BLaER1 treated with 17β-estradiol and CSF1 and Interleukin-3, amounts not matched to agents 10 nM and 100 nM (cell line): ENCODE measurements around the gene FIG4.

ENCODE experiments used
- H3K27ac ChIP-seq, 11 experiments: shearing (Covaris generic); formaldehyde crosslinking; 2 replicates each; pipeline ENCODE4 v1.8.1; 2022
- H3K27me3 ChIP-seq, 11 experiments: shearing (Covaris generic); formaldehyde crosslinking; 2 replicates each; pipeline ENCODE4 v1.8.1; 2022
- H3K36me3 ChIP-seq, 11 experiments: shearing (Covaris generic); formaldehyde crosslinking; 2 replicates each; pipeline ENCODE4 v1.8.1; 2022
- H3K4me1 ChIP-seq, 10 experiments: shearing (Covaris generic); formaldehyde crosslinking; 2 replicates each; pipeline ENCODE4 v1.8.1; 2022
- H3K4me2 ChIP-seq, 11 experiments: shearing (Covaris generic); formaldehyde crosslinking; 2 replicates each; pipeline ENCODE4 v1.8.1; 2022
- H3K4me3 ChIP-seq, 10 experiments: shearing (Covaris generic); formaldehyde crosslinking; 2 replicates each; pipeline ENCODE4 v1.8.1; 2022
- H3K9ac ChIP-seq, 11 experiments: shearing (Covaris generic); formaldehyde crosslinking; 2 replicates each; pipeline ENCODE4 v1.8.1; 2022
- H3K9me3 ChIP-seq, 11 experiments: shearing (Covaris generic); formaldehyde crosslinking; replicated peaks in 1 of 11; 2 replicates each; pipeline ENCODE4 v1.8.1; 2022
- H4K20me1 ChIP-seq, 11 experiments: shearing (Covaris generic); formaldehyde crosslinking; 2 replicates each; pipeline ENCODE4 v1.8.1; 2022
- Cebpa-rat ChIP-seq, 11 experiments: shearing (Covaris generic); IDR thresholded peaks; 2 replicates each; pipeline ENCODE4 v1.8.1; 2022

The FIG4 gene

GRCh38 chr6:109801794-109802193, 110.7 kb downstream of the FIG4 start:
- H3K4me3 ChIP-seq = no peak overlapping the region
- no peaks in the 10 kb centered on the region for H3K27me3 ChIP-seq
- H3K4me1 ChIP-seq = no peaks in the 10 kb centered on the region
- H3K27ac ChIP-seq = no peak overlapping the region
- no peaks in the 10 kb centered on the region for H3K9me3 ChIP-seq
- H3K36me3 ChIP-seq = peaks cover 0 to 87% (median 3%) of the 10 kb centered on the region in 11 experiments; a peak in 8 of 22 replicates
- no peaks in the 10 kb centered on the region for H4K20me1 ChIP-seq
- no peak for TF ChIP-seq Cebpa-rat (IDR thresholded peaks at IDR 0.05)
- H3K4me2 ChIP-seq = no peak overlapping the region
- no peak overlapping the region for H3K9ac ChIP-seq

DNA sequence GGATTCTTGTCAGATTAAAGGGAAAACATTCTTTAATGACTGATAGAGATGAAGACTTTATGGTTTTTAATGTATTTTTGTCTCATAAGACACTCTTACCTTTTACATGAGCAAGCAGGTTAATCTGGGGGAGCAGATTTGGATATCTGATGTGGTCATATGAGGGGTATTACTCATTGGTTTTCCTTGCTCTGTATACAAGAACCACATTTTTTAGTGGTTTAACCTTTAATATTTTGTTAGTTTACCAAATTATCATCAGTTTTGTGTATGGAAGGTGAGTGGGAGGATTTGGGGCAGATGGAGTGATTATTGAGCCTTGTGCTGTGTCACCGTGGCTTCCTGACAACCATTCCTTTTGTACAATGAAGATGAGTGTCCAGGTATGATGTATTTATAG, 112.9 kb downstream of the FIG4 start:
- H4K20me1 ChIP-seq = no peaks in the 10 kb centered on the region
- H3K4me1 ChIP-seq = no peaks in the 10 kb centered on the region
- H3K9ac ChIP-seq = no peak overlapping the region
- H3K4me2 ChIP-seq = no peak overlapping the region
- H3K9me3 ChIP-seq = no peaks in the 10 kb centered on the region
- H3K36me3 ChIP-seq = peaks cover 0 to 78% (median 0%) of the 10 kb centered on the region in 11 experiments; a peak in 7 of 22 replicates
- no peaks in the 10 kb centered on the region for H3K27me3 ChIP-seq
- H3K4me3 ChIP-seq = no peak overlapping the region
- no peak for TF ChIP-seq Cebpa-rat (IDR thresholded peaks at IDR 0.05)
- H3K27ac ChIP-seq = no peak overlapping the region

GRCh38 chr6:109807881-109808280, 116.8 kb downstream of the FIG4 start:
- Histone ChIP-seq H3K27ac (no peak overlapping the region), H3K4me3 (no peak overlapping the region), H3K36me3 (peaks cover 0 to 68% (median 0%) of the 10 kb centered on the region in 11 experiments; a peak in 4 of 22 replicates), H4K20me1 (no peaks in the 10 kb centered on the region), H3K4me1 (no peaks in the 10 kb centered on the region), H3K9ac (no peak overlapping the region), H3K9me3 (no peaks in the 10 kb centered on the region), H3K27me3 (no peaks in the 10 kb centered on the region), H3K4me2 (no peak overlapping the region)
- TF ChIP-seq Cebpa-rat (IDR thresholded peaks at IDR 0.05) = no peak

- H3K4me2 ChIP-seq = no peak overlapping the region
Measured at GRCh38 chr6:109808837-109809236, 117.7 kb downstream of the FIG4 start.

GRCh38 chr6:109815054-109815453, 124.0 kb downstream of the FIG4 start:
- no peak overlapping the region for H3K4me3 ChIP-seq
- H4K20me1 ChIP-seq = no peaks in the 10 kb centered on the region
- H3K27me3 ChIP-seq = no peaks in the 10 kb centered on the region
- H3K36me3 ChIP-seq = peaks cover 0 to 64% (median 3%) of the 10 kb centered on the region in 11 experiments; a peak in 6 of 22 replicates
- H3K4me2 ChIP-seq = no peak overlapping the region
- no peak overlapping the region for H3K27ac ChIP-seq
- no peak overlapping the region for H3K9ac ChIP-seq
- TF ChIP-seq Cebpa-rat (IDR thresholded peaks at IDR 0.05) = no peak
- H3K4me1 ChIP-seq = no peaks in the 10 kb centered on the region
- no peaks in the 10 kb centered on the region for H3K9me3 ChIP-seq

More at GRCh38 chr6:109808837-109809236, 117.7 kb downstream of the FIG4 start:
- no peak overlapping the region for H3K4me3 ChIP-seq
- no peak overlapping the region for H3K27ac ChIP-seq
- H3K9ac ChIP-seq = no peak overlapping the region
- no peaks in the 10 kb centered on the region for H3K27me3 ChIP-seq
- TF ChIP-seq Cebpa-rat (IDR thresholded peaks at IDR 0.05) = no peak
- H3K9me3 ChIP-seq = no peaks in the 10 kb centered on the region
- peaks cover 0 to 72% (median 0%) of the 10 kb centered on the region in 11 experiments; a peak in 6 of 22 replicates for H3K36me3 ChIP-seq
- no peaks in the 10 kb centered on the region for H3K4me1 ChIP-seq
- no peaks in the 10 kb centered on the region for H4K20me1 ChIP-seq

DNA sequence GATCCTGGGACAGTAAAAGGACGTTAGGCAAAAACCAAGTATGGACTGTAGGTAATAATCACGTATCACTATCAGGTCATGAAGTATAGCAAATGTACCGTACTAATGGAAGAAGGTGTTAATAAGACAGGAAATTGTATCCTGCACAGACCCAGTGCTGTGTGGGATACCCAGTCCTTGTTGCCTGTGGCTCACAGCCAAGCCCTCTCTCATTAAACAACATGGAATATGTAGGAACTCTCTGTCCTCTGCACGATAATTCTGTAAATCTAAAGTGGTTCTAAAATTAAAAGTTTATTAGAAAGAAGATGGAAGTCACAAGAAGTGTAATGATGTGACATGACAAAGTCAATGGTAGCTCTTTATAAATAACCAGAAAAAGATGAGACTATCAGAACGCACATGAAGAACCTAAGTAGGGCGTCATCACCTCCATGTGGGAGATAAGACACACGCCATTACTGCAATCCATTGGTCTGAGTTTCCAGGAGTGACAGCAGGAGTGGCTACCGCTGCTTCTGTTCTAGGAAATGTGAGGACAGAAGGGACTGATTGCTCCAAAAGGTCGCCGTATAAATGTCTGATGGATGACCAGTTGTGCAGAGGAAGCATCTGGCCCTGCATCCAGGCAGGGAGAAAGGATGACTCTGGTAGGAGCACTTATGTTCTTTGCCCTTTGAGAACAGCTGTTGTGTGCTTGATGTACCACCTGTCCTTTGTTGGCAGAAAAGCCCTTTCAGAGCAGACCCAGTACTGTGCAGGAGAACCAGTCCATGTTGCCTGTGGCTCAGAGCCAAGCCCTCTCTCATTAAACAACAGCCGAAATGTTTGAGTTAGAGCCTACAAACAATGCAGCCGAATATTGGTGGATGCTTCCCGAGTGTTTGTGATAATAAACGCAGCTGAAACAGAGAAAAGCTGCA, 125.6 kb downstream of the FIG4 start:
- H3K4me3 ChIP-seq = no peak overlapping the region
- H3K4me1 ChIP-seq = peaks cover 0 to 10% (median 0%) of the 10 kb centered on the region in 10 experiments; a peak in 6 of 20 replicates
- H3K4me2 ChIP-seq = no peak overlapping the region
- H3K9me3 ChIP-seq = no peaks in the 10 kb centered on the region
- peaks cover 0 to 51% (median 0%) of the 10 kb centered on the region in 11 experiments; a peak in 6 of 22 replicates for H3K36me3 ChIP-seq
- no peak for TF ChIP-seq Cebpa-rat (IDR thresholded peaks at IDR 0.05)
- no peaks in the 10 kb centered on the region for H4K20me1 ChIP-seq
- no peak overlapping the region for H3K27ac ChIP-seq
- no peak overlapping the region for H3K9ac ChIP-seq
- no peaks in the 10 kb centered on the region for H3K27me3 ChIP-seq

- no peaks in the 10 kb centered on the region for H3K27me3 ChIP-seq
- no peak for TF ChIP-seq Cebpa-rat (IDR thresholded peaks at IDR 0.05)
- no peaks in the 10 kb centered on the region for H3K9me3 ChIP-seq
- H4K20me1 ChIP-seq = no peaks in the 10 kb centered on the region
- peak overlapping the region in 2 of 11 experiments; percentile 6; a peak in 3 of 22 replicates for H3K4me2 ChIP-seq
- no peak overlapping the region for H3K4me3 ChIP-seq
- H3K27ac ChIP-seq = no peak overlapping the region
- peaks cover 0 to 10% (median 0%) of the 10 kb centered on the region in 10 experiments; a peak in 7 of 20 replicates for H3K4me1 ChIP-seq
- H3K36me3 ChIP-seq = peaks cover 0 to 56% (median 0%) of the 10 kb centered on the region in 11 experiments; a peak in 7 of 22 replicates
- H3K9ac ChIP-seq = no peak overlapping the region
Measured at GRCh38 chr6:109820706-109821350, 129.7 kb downstream of the FIG4 start.

GRCh38 chr6:109821428-109821827, 130.3 kb downstream of the FIG4 start:
- Histone ChIP-seq H3K36me3 (peaks cover 0 to 56% (median 0%) of the 10 kb centered on the region in 11 experiments; a peak in 7 of 22 replicates), H3K4me2 (no peak overlapping the region), H3K9me3 (no peaks in the 10 kb centered on the region), H4K20me1 (no peaks in the 10 kb centered on the region), H3K9ac (no peak overlapping the region), H3K4me3 (no peak overlapping the region), H3K4me1 (peaks cover 0 to 15% (median 2%) of the 10 kb centered on the region in 10 experiments; a peak in 7 of 20 replicates), H3K27me3 (no peaks in the 10 kb centered on the region), H3K27ac (no peak overlapping the region)
- TF ChIP-seq Cebpa-rat (IDR thresholded peaks at IDR 0.05) = no peak

DNA sequence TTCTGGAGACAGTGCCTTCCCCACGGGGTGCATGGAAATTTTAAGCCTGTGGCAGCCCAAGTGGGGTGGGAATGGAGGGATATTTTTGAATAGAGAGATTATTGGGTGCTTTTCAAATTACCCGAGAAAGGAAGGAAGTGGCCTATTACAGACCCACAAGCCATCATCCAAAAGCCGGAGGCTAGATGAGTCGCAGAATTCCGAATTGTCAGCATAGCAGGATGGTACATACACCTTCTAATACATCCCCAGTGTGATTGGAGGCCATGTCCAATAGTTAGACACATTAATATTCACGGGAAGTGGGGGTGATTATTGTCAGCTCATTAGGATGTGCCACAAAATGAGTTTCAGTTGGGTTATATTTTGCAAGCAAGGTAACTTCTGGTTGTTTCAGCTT, 133.0 kb downstream of the FIG4 start:
- Histone ChIP-seq H3K4me1 (peaks cover 0 to 15% (median 2%) of the 10 kb centered on the region in 10 experiments; a peak in 7 of 20 replicates), H3K27ac (no peak overlapping the region), H3K4me2 (no peak overlapping the region), H3K36me3 (peaks cover 0 to 70% (median 0%) of the 10 kb centered on the region in 11 experiments; a peak in 7 of 22 replicates), H3K9ac (no peak overlapping the region), H3K9me3 (peaks cover 0 to 8% (median under 1%) of the 10 kb centered on the region in 11 experiments; a peak in 11 of 22 replicates), H3K4me3 (no peak overlapping the region), H4K20me1 (no peaks in the 10 kb centered on the region), H3K27me3 (no peaks in the 10 kb centered on the region)
- TF ChIP-seq Cebpa-rat (IDR thresholded peaks at IDR 0.05) = no peak
